B cell (primary cell): ENCODE measurements around the gene SCUBE1. TPM values are rescaled to one million over a fixed set of nuclear protein-coding genes. Genes with fewer than 3 reads are reported as not detected.

Experiments
- ATAC-seq: fragments of 200-7000 bp; cut with Tn5 transposase; one replicate; pipeline ENCODE4 v1.10.0; 2021; ENCODE audit warnings: low read depth, mild to moderate bottlenecking, moderate number of reproducible peaks, moderate library complexity
- CTCF ChIA-PET: fragments of 350-600 bp; sonication (Branson Sonifier 250); formaldehyde crosslinking; loops from one replicate; lab custom pipeline; 2021; ENCODE audit warnings: antibody characterized with exemption, inconsistent platforms; lab: Charles Lee
- POLR2A ChIA-PET: fragments of 350-600 bp; sonication (Branson Sonifier 250); formaldehyde crosslinking; loops from one replicate; lab custom pipeline; 2021; ENCODE audit warnings: antibody characterized with exemption; lab: Charles Lee
- DNase-seq: peaks from one replicate; pipeline ENCODE4 v3.0.0; 2013
- H2AFZ ChIP-seq: 2 replicates; pipeline ENCODE4 v1.6.1; 2012; ENCODE audit warnings: mild to moderate bottlenecking, low read depth, low read length; ENCODE audit not compliant: insufficient read depth, poor library complexity, severe bottlenecking
- H3K27ac ChIP-seq, 2 donors: 1 replicate in 1 of 2; 2 replicates in 1 of 2; pipeline ENCODE4 v1.5.1; 2012 to 2013; ENCODE audit warnings: low read length in 2 of 2, mild to moderate bottlenecking in 2 of 2, moderate library complexity in 1 of 2
- H3K27me3 ChIP-seq, 4 experiments: fragments of 200-600 bp in 1 of 4; sonication (generic) in 1 of 4; replicated peaks in 1 of 4; 1 replicate in 2 of 4; 2 replicates in 2 of 4; pipeline versions ENCODE4 v1.6.1 to v1.7.0; 2013 to 2016; ENCODE audit warnings: low read length in 3 of 4, mild to moderate bottlenecking in 2 of 4, mixed read lengths in 1 of 4, moderate library complexity in 1 of 4; ENCODE audit not compliant: insufficient read depth in 4 of 4, control insufficient read depth in 3 of 4; ENCODE audit errors: control extremely low read depth in 1 of 4
- H3K36me3 ChIP-seq, 2 experiments: replicated peaks in 1 of 2; 1 replicate in 1 of 2; 2 replicates in 1 of 2; pipeline versions ENCODE4 v1.6.1 to v1.7.1; 2013; ENCODE audit warnings: low read length in 1 of 2; ENCODE audit not compliant: insufficient read depth in 2 of 2, control insufficient read depth in 1 of 2; ENCODE audit errors: control extremely low read depth in 1 of 2, extremely low read depth in 1 of 2
- H3K4me1 ChIP-seq, 2 donors: fragments of 200-600 bp in 1 of 2; sonication (generic) in 1 of 2; 1 replicate in 1 of 2; 2 replicates in 1 of 2; pipeline versions ENCODE4 v1.5.1 to v1.6.1; 2013 to 2017; ENCODE audit warnings: low read length in 2 of 2; ENCODE audit not compliant: control insufficient read depth in 2 of 2, insufficient read depth in 2 of 2
- H3K4me2 ChIP-seq: replicated peaks from 2 replicates; pipeline ENCODE3; 2012; ENCODE audit warnings: mild to moderate bottlenecking, low read depth, low read length; ENCODE audit not compliant: poor library complexity, severe bottlenecking
- H3K4me3 ChIP-seq, 5 experiments: fragments of 200-600 bp in 1 of 5; sonication (generic) in 1 of 5; 1 replicate in 3 of 5; 2 replicates in 2 of 5; pipeline versions ENCODE4 v1.5.1 to v1.7.0; 2011 to 2016; ENCODE audit warnings: low read length in 4 of 5, mild to moderate bottlenecking in 4 of 5, low read depth in 2 of 5, control low read depth in 1 of 5, moderate library complexity in 1 of 5; ENCODE audit not compliant: insufficient read depth in 1 of 5; ENCODE audit errors: control extremely low read depth in 1 of 5, extremely low read depth in 1 of 5
- H3K79me2 ChIP-seq: fragments of 200-600 bp; sonication (generic); one replicate; pipeline ENCODE4 v1.6.0; 2016; ENCODE audit warnings: low read length; ENCODE audit not compliant: control insufficient read depth, insufficient read depth
- H3K9ac ChIP-seq: fragments of 200-600 bp; sonication (generic); 2 replicates; pipeline ENCODE4 v1.6.1; 2017; ENCODE audit warnings: mild to moderate bottlenecking, low read length, moderate library complexity
- H3K9me3 ChIP-seq, 3 donors: one replicate each; pipeline versions ENCODE4 v1.6.1 to v1.7.1; 2013; ENCODE audit warnings: low read length in 2 of 3; ENCODE audit not compliant: control insufficient read depth in 2 of 3, insufficient read depth in 1 of 3; ENCODE audit errors: control extremely low read depth in 1 of 3
- H4K20me1 ChIP-seq: 2 replicates; pipeline ENCODE4 v1.6.0; 2012; ENCODE audit warnings: mild to moderate bottlenecking, low read length; ENCODE audit not compliant: insufficient read depth, control insufficient read depth, poor library complexity, severe bottlenecking
- H3K27ac Mint-ChIP-seq: one replicate; pipeline ENCODE4 v1.8.0; 2021; ENCODE audit warnings: mixed read lengths
- H3K27me3 Mint-ChIP-seq: one replicate; pipeline ENCODE4 v1.8.0; 2021; ENCODE audit warnings: mixed read lengths
- H3K4me1 Mint-ChIP-seq: one replicate; pipeline ENCODE4 v1.8.0; 2021; ENCODE audit warnings: mixed read lengths
- H3K4me3 Mint-ChIP-seq: one replicate; pipeline ENCODE4 v1.8.0; 2021; ENCODE audit warnings: mixed read lengths
- H3K9me3 Mint-ChIP-seq: one replicate; pipeline ENCODE4 v1.8.0; 2022; ENCODE audit warnings: mixed read lengths; ENCODE audit not compliant: insufficient read depth
- CTCF ChIP-seq: fragments of 200-600 bp; IDR thresholded peaks from one replicate; pipeline ENCODE4 v1.8.0; 2022; ENCODE audit warnings: antibody characterized with exemption, mild to moderate bottlenecking
- EZH2 ChIP-seq: IDR thresholded peaks from 2 replicates; pipeline ENCODE4 v1.6.1; 2012; ENCODE audit warnings: borderline replicate concordance, low read depth, mild to moderate bottlenecking, moderate library complexity, low read length; ENCODE audit not compliant: insufficient read depth, poor library complexity, severe bottlenecking
- WGBS: methylation state at CpG from one replicate; pipeline ENCODE4 v1.1.5; 2013; ENCODE audit warnings: missing lambda C conversion rate; ENCODE audit not compliant: insufficient coverage; 5-methylcytosine and 5-hydroxymethylcytosine counted together
- intact Hi-C: fragments of 100-400 bp; cut with micrococcal nuclease; formaldehyde crosslinking; loops from one replicate; pipeline ENCODE4 v1.10.0; 2022
- polyA plus RNA-seq: library from polyadenylated mRNA; depleted of rRNA; stranded (reverse); fragments of >200 nt; gene quantifications from 2 replicates; pipeline ENCODE4 v1.2.3, GENCODE V29; 2012
- total RNA-seq, 2 donors: library from RNA; stranded (reverse); fragments of 120-200 nt in 1 of 2; gene quantifications; 1 replicate in 1 of 2; 2 replicates in 1 of 2; pipeline versions ENCODE4 v1.2.3 to v1.2.4, GENCODE V29; 2013 to 2022

Gene SCUBE1
- total and polyA plus RNA-seq, 2 donors (not counting 1 experiment from before 2014, with no cell fraction given) = not detected

DNA sequence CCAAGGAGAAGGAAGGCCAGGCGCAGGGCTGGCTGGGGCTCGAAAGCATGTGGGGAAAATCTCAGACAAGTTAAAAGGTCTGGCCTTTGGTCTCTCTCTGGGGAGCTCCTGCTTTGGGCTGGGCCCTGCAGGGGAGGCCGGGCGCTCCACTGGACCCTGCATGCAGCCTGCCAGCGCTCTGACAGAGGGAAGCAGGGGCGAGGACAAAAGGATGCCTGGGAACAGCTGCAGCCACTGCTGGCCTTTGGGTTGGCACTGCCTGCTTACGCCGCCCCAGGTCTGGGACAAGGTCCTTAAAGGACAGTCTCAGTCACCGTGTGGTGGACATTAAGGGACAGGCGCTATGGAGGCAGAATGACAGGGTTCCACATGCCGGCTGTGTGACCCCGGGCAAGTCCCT lies 99.8 kb downstream of the SCUBE1 start:
- TF ChIP-seq EZH2 = no peak
- no peak for TF ChIP-seq CTCF
- Mint-ChIP-seq H3K4me1 (no peaks in the 10 kb centered on the region), H3K9me3 (no peaks in the 10 kb centered on the region), H3K4me3 (no peak overlapping the region), H3K27ac (no peak overlapping the region), H3K27me3 (peaks cover 6% of the 10 kb centered on the region)
- no peak overlapping the region for H3K4me3 ChIP-seq
- no peaks in the 10 kb centered on the region for H3K27me3 ChIP-seq
- intact Hi-C loops = no loop called here
- no peak overlapping the region for H3K9ac ChIP-seq
- H3K79me2 ChIP-seq = no peaks in the 10 kb centered on the region
- ChIA-PET POLR2A (no interaction called here), CTCF (interaction anchor here (0.5 kb wide), 1 partner anchor 1475 kb away, joined by 5 read pairs; no protein-coding TSS in a partner anchor)
- H3K36me3 ChIP-seq = no peaks in the 10 kb centered on the region
- H3K27ac ChIP-seq = no peak overlapping the region
- no peak for DNase-seq
- no peaks in the 10 kb centered on the region for H3K9me3 ChIP-seq
- 95% methylated on average over 12 of the region's 12 CpGs for WGBS
- no peaks in the 10 kb centered on the region for H4K20me1 ChIP-seq
- H3K4me2 ChIP-seq = no peak overlapping the region
- H3K4me1 ChIP-seq = no peaks in the 10 kb centered on the region
- no peak overlapping the region for H2AFZ ChIP-seq
- no peak for ATAC-seq

GRCh38 chr22:43242627-43243026 lies 100.5 kb downstream of the SCUBE1 start:
- no peaks in the 10 kb centered on the region for H3K9me3 ChIP-seq
- H3K9ac ChIP-seq = no peak overlapping the region
- intact Hi-C loops = no loop called here
- H3K4me1 ChIP-seq = no peaks in the 10 kb centered on the region
- Mint-ChIP-seq H3K9me3 (no peaks in the 10 kb centered on the region), H3K4me1 (no peaks in the 10 kb centered on the region), H3K27ac (no peak overlapping the region), H3K4me3 (no peak overlapping the region), H3K27me3 (peaks cover 2% of the 10 kb centered on the region)
- H3K36me3 ChIP-seq = no peaks in the 10 kb centered on the region
- 94% methylated on average over 2 of the region's 6 CpGs for WGBS
- H3K27me3 ChIP-seq = no peaks in the 10 kb centered on the region
- H2AFZ ChIP-seq = no peak overlapping the region
- DNase-seq = no peak
- no peak overlapping the region for H3K4me2 ChIP-seq
- TF ChIP-seq EZH2 (no peak), CTCF (no peak)
- ATAC-seq = no peak
- no peaks in the 10 kb centered on the region for H4K20me1 ChIP-seq
- no peak overlapping the region for H3K4me3 ChIP-seq
- ChIA-PET CTCF (no interaction called here), POLR2A (no interaction called here)
- H3K79me2 ChIP-seq = no peaks in the 10 kb centered on the region
- H3K27ac ChIP-seq = no peak overlapping the region
